OCI-LY7 (cell line): Measurements from ENCODE around the gene FAM222A. TPM values are rescaled to one million over a fixed set of nuclear protein-coding genes. Genes with fewer than 3 reads are reported as not detected.

Source experiments
- BruUV-seq: library from RNA; stranded (reverse); fragments of 400-500 nt; replicated peaks from 2 replicates; lab custom pipeline; 2021; lab: Mats Ljungman, UMichigan
- CTCF ChIA-PET: fragments of 300-600 bp; sonication (Branson Sonifier 250); formaldehyde crosslinking; loops from one replicate; lab custom pipeline; 2022; ENCODE audit warnings: antibody characterized with exemption; ENCODE audit not compliant: unreplicated experiment; lab: Charles Lee
- POLR2A ChIA-PET: fragments of 300-600 bp; sonication (Branson Sonifier 250); formaldehyde crosslinking; loops from one replicate; lab custom pipeline; 2022; ENCODE audit warnings: antibody characterized with exemption; lab: Charles Lee
- DNase-seq: peaks from one replicate; pipeline ENCODE4 v3.0.0-alpha.2; 2015; ENCODE audit warnings: low spot score
- H2AFZ ChIP-seq: fragments of 200-600 bp; sonication (generic), shearing (Covaris generic); 2 replicates; pipeline ENCODE4 v1.6.1; 2014; ENCODE audit warnings: mild to moderate bottlenecking, antibody characterized with exemption, low read length, moderate library complexity
- H3K27ac ChIP-seq: fragments of 200-600 bp; sonication (generic); 2 replicates; pipeline ENCODE4 v1.5.1; 2014; ENCODE audit warnings: mixed run types, low read depth, mild to moderate bottlenecking, moderate library complexity, low read length, inconsistent platforms; ENCODE audit not compliant: poor library complexity, severe bottlenecking
- H3K36me3 ChIP-seq: fragments of 200-600 bp; sonication (generic); 2 replicates; pipeline ENCODE4 v1.6.1; 2014; ENCODE audit warnings: mild to moderate bottlenecking, antibody characterized with exemption, low read length, moderate library complexity, mixed read lengths; ENCODE audit not compliant: insufficient read depth
- H3K4me1 ChIP-seq: fragments of 200-600 bp; sonication (generic); 2 replicates; pipeline ENCODE4 v1.5.1; 2014; ENCODE audit warnings: mild to moderate bottlenecking, low read length; ENCODE audit not compliant: insufficient read depth, poor library complexity, severe bottlenecking
- H3K4me2 ChIP-seq: fragments of 200-600 bp; sonication (generic); 2 replicates; pipeline ENCODE4 v1.6.1; 2014; ENCODE audit warnings: mild to moderate bottlenecking, low read length
- H3K4me3 ChIP-seq: fragments of 200-600 bp; sonication (generic); 2 replicates; pipeline ENCODE4 v1.5.1; 2014; ENCODE audit warnings: mild to moderate bottlenecking, low read depth, low read length; ENCODE audit not compliant: poor library complexity, severe bottlenecking
- H3K79me2 ChIP-seq: fragments of 200-600 bp; sonication (generic); 2 replicates; pipeline ENCODE4 v1.6.1; 2016; ENCODE audit warnings: low read depth, mild to moderate bottlenecking, low read length, moderate library complexity, mixed read lengths; ENCODE audit not compliant: insufficient read depth
- H3K9me2 ChIP-seq: fragments of 200-600 bp; sonication (generic); 2 replicates; pipeline ENCODE4 v1.6.1; 2016; ENCODE audit warnings: mild to moderate bottlenecking, low read length, mixed read lengths; ENCODE audit not compliant: insufficient read depth
- H3K9me3 ChIP-seq: fragments of 200-600 bp; sonication (generic); 2 replicates; pipeline ENCODE4 v1.6.1; 2014; ENCODE audit warnings: mild to moderate bottlenecking, mixed run types, low read length, mixed read lengths
- H4K20me1 ChIP-seq: fragments of 200-600 bp; sonication (generic); 2 replicates; pipeline ENCODE4 v1.6.1; 2014; ENCODE audit warnings: mild to moderate bottlenecking, antibody characterized with exemption, low read length, moderate library complexity, mixed read lengths; ENCODE audit not compliant: insufficient read depth
- EZH2phosphoT487 ChIP-seq: fragments of 200-600 bp; sonication (generic); IDR thresholded peaks from 2 replicates; pipeline ENCODE4 v1.6.1; 2018; ENCODE audit warnings: low read depth, borderline replicate concordance, mild to moderate bottlenecking, mixed run types, antibody characterized with exemption, low read length, moderate library complexity, mixed read lengths
- intact Hi-C: fragments of 100-400 bp; cut with micrococcal nuclease; formaldehyde crosslinking; loops from one replicate; pipeline ENCODE4 v1.10.0; 2022; ENCODE audit not compliant: unreplicated experiment
- total RNA-seq, 2 experiments: library from RNA; depleted of rRNA in 1 of 2; stranded (reverse); fragments of >200 nt in 1 of 2; shearing (Covaris generic) in 1 of 2; gene quantifications; 2 replicates each; pipeline ENCODE4 v1.2.3, GENCODE V29; 2014 to 2022
- TF ChIP-seq, protein P1 (sequence below): fragments of 200-600 bp; sonication (generic); conservative IDR thresholded peaks from 2 replicates; pipeline ENCODE4 v1.5.1; 2014; ENCODE audit warnings: mild to moderate bottlenecking, antibody characterized with exemption, low read length, moderate library complexity, mixed read lengths

The FAM222A gene
- total RNA-seq, 2 experiments from 2014 or later = 0.98 to 1.8 TPM

GRCh38 chr12:109697270-109697553 lies 16.4 kb upstream of the FAM222A start:
- TF ChIP-seq, protein P1, sequence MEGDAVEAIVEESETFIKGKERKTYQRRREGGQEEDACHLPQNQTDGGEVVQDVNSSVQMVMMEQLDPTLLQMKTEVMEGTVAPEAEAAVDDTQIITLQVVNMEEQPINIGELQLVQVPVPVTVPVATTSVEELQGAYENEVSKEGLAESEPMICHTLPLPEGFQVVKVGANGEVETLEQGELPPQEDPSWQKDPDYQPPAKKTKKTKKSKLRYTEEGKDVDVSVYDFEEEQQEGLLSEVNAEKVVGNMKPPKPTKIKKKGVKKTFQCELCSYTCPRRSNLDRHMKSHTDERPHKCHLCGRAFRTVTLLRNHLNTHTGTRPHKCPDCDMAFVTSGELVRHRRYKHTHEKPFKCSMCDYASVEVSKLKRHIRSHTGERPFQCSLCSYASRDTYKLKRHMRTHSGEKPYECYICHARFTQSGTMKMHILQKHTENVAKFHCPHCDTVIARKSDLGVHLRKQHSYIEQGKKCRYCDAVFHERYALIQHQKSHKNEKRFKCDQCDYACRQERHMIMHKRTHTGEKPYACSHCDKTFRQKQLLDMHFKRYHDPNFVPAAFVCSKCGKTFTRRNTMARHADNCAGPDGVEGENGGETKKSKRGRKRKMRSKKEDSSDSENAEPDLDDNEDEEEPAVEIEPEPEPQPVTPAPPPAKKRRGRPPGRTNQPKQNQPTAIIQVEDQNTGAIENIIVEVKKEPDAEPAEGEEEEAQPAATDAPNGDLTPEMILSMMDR = no peak
- intact Hi-C loops = no loop called here
- Histone ChIP-seq H3K36me3 (no peaks in the 10 kb centered on the region), H3K4me1 (no peaks in the 10 kb centered on the region), H4K20me1 (no peaks in the 10 kb centered on the region), H3K9me2 (no peaks in the 10 kb centered on the region), H2AFZ (no peak overlapping the region), H3K79me2 (no peaks in the 10 kb centered on the region), H3K4me2 (no peak overlapping the region), H3K27ac (no peak overlapping the region), H3K4me3 (no peak overlapping the region), H3K9me3 (no peaks in the 10 kb centered on the region)
- DNase-seq = no peak
- BruUV-seq = no TSS peak
- CTCF ChIA-PET = no interaction called here
- POLR2A ChIA-PET = no interaction called here

DNA sequence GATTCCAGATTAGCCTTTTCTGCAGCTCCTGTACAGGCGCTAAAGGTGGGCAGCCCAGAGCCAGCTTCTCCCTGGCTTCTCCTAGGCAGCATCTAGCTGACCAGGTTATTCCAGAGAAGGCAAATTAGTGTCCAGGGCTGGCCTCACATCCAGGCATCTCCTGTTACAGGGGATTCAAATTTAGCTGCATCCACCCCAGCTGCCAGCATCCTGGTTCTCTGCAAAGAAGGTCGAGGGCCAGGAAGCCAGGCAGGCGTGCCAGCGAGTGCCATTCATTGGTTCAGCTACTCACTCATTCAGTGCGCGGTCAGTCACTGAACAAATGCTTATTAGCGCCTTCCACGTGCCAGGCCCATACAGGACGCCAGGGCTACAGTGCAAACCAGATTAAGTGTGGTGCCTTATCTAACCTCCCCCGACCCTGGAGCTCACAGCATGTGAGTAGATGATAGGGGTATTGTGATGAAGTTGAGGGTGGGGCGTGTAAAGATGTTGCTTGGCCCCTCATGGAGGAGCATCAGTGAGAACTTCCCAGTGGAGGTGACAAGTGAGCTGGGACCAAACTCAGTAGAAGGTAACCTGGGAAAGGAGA lies 15.7 kb upstream of the FAM222A start:
- H3K9me3 ChIP-seq = no peaks in the 10 kb centered on the region
- H3K4me1 ChIP-seq = no peaks in the 10 kb centered on the region
- H3K79me2 ChIP-seq = no peaks in the 10 kb centered on the region
- no peak overlapping the region for H3K27ac ChIP-seq
- intact Hi-C loops = no loop called here
- BruUV-seq = no TSS peak
- H3K9me2 ChIP-seq = no peaks in the 10 kb centered on the region
- no peak for DNase-seq
- H3K36me3 ChIP-seq = no peaks in the 10 kb centered on the region
- no peak overlapping the region for H3K4me3 ChIP-seq
- TF ChIP-seq, protein P1 = no peak
- no peak for TF ChIP-seq EZH2phosphoT487
- ChIA-PET CTCF (no interaction called here), POLR2A (no interaction called here)
- H4K20me1 ChIP-seq = no peaks in the 10 kb centered on the region
- no peak overlapping the region for H2AFZ ChIP-seq
- no peak overlapping the region for H3K4me2 ChIP-seq

DNA sequence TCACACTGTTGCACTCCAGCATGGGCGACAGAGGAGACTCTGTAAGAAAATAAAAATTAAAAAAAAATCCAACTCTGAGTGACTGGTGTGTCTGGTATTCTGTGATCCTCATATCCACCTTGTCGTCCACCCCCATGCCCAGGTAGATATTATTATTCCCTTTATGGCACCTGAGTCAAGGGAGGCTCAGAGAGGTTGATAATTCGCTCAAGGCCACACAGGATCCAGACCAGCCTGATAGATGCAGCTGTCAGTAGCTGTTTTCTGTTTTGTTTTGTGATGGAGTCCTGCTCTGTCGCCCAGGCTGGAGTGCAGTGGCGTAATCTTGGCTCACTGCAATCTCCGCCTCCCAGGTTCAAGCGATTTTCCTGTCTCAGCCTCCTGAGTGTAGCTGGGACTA lies 14.8 kb upstream of the FAM222A start:
- H4K20me1 ChIP-seq = no peaks in the 10 kb centered on the region
- no peak for TF ChIP-seq EZH2phosphoT487
- TF ChIP-seq, protein P1 = no peak
- no peak overlapping the region for H2AFZ ChIP-seq
- H3K27ac ChIP-seq = no peak overlapping the region
- no TSS peak for BruUV-seq
- no peaks in the 10 kb centered on the region for H3K4me1 ChIP-seq
- no peak for DNase-seq
- intact Hi-C loops = no loop called here
- H3K9me2 ChIP-seq = no peaks in the 10 kb centered on the region
- POLR2A ChIA-PET = interaction anchor here (0.6 kb wide), 1 partner anchor 173 kb away, joined by 3 read pairs; no protein-coding TSS in a partner anchor
- no peak overlapping the region for H3K4me2 ChIP-seq
- no peaks in the 10 kb centered on the region for H3K9me3 ChIP-seq
- CTCF ChIA-PET = no interaction called here
- H3K79me2 ChIP-seq = no peaks in the 10 kb centered on the region
- no peaks in the 10 kb centered on the region for H3K36me3 ChIP-seq
- H3K4me3 ChIP-seq = no peak overlapping the region
